SU-DHL-6 (cell line): ENCODE results near the gene DYNLRB1.

Experiments used
- EZH2phosphoT487 ChIP-seq: fragments of 200-600 bp; sonication (generic), shearing (Covaris generic); conservative IDR thresholded peaks from 2 replicates; pipeline ENCODE4 v1.6.1; 2018; ENCODE audit warnings: mild to moderate bottlenecking, antibody characterized with exemption, low read length, moderate library complexity, mixed read lengths
- TF ChIP-seq, protein P1 (sequence below): fragments of 200-600 bp; sonication (generic); IDR thresholded peaks from one replicate; pipeline ENCODE4 v1.5.1; 2017; ENCODE audit warnings: antibody characterized with exemption, mild to moderate bottlenecking, low read length, moderate library complexity; ENCODE audit not compliant: insufficient read depth, poor library complexity, severe bottlenecking

DNA sequence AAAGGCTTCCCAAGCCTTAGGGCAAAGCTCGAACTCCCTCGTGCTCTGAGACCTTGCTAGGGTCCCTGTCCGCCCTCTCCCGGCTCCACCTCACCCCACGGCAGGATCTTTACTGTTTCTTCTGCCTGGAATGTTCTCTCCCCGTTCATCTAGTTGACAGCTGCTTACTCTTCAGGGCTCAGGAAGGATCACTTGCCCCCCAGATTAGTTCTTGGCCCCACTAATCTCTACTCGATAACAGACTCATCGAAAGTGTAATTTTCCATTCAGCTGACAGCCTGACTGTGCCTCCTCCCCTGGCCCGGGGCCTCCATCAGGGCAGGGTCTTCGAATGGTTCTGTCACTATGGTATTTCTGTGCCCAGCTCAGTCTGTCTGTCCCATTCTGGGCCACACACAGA lies 45.4 kb downstream of the DYNLRB1 start:
- TF ChIP-seq, protein P1, sequence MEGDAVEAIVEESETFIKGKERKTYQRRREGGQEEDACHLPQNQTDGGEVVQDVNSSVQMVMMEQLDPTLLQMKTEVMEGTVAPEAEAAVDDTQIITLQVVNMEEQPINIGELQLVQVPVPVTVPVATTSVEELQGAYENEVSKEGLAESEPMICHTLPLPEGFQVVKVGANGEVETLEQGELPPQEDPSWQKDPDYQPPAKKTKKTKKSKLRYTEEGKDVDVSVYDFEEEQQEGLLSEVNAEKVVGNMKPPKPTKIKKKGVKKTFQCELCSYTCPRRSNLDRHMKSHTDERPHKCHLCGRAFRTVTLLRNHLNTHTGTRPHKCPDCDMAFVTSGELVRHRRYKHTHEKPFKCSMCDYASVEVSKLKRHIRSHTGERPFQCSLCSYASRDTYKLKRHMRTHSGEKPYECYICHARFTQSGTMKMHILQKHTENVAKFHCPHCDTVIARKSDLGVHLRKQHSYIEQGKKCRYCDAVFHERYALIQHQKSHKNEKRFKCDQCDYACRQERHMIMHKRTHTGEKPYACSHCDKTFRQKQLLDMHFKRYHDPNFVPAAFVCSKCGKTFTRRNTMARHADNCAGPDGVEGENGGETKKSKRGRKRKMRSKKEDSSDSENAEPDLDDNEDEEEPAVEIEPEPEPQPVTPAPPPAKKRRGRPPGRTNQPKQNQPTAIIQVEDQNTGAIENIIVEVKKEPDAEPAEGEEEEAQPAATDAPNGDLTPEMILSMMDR = no peak
- no peak for TF ChIP-seq EZH2phosphoT487
